ENCODE results near the gene PLD2.
"Not testable (repeated sequence)": the region's sequence is repeated elsewhere in the genome, so short reads cannot be mapped to it uniquely, and the experiment has no call there.

Gene PLD2

DNA sequence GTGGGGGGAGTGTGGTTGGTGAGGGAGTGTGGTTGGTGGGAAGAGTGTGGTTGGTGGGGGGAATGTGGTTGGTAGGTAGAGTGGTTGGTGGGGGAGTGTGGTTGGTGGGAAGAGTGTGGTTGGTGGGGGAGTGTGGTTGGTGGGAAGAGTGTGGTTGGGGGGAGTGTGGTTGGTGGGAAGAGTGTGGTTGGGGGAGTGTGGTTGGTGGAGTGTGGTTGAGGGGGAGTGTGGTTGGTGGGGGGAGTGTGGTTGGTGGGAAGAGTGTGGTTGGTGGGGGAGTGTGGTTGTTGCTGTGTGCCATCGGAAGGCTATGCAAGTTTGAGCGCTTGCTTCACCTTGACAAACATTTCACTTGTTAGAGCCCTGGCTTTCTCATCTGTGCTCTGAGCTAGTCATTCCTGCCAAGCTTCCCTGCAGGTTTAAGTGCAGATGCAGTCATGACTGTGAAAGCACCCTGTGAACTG lies 46.3 kb downstream of the PLD2 start:
- CTCF ChIA-PET, result interaction anchor here (0.9 to 1.2 kb wide), 2 partner anchors 12 to 13 kb away, joined by 3 read pairs; no protein-coding TSS in a partner anchor
- TF ChIP-seq, protein P1, sequence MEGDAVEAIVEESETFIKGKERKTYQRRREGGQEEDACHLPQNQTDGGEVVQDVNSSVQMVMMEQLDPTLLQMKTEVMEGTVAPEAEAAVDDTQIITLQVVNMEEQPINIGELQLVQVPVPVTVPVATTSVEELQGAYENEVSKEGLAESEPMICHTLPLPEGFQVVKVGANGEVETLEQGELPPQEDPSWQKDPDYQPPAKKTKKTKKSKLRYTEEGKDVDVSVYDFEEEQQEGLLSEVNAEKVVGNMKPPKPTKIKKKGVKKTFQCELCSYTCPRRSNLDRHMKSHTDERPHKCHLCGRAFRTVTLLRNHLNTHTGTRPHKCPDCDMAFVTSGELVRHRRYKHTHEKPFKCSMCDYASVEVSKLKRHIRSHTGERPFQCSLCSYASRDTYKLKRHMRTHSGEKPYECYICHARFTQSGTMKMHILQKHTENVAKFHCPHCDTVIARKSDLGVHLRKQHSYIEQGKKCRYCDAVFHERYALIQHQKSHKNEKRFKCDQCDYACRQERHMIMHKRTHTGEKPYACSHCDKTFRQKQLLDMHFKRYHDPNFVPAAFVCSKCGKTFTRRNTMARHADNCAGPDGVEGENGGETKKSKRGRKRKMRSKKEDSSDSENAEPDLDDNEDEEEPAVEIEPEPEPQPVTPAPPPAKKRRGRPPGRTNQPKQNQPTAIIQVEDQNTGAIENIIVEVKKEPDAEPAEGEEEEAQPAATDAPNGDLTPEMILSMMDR (IDR thresholded peaks at IDR 0.05; ENCODE audit: insufficient read depth, low read length, missing control alignments), result no peak
- POLR2A ChIA-PET, result no interaction called here
- no peak overlapping the region for H3K4me3 ChIP-seq (ENCODE audit: low read depth, low read length)
- no peak for DNase-seq (ENCODE audit: low read depth, low spot score)

DNA sequence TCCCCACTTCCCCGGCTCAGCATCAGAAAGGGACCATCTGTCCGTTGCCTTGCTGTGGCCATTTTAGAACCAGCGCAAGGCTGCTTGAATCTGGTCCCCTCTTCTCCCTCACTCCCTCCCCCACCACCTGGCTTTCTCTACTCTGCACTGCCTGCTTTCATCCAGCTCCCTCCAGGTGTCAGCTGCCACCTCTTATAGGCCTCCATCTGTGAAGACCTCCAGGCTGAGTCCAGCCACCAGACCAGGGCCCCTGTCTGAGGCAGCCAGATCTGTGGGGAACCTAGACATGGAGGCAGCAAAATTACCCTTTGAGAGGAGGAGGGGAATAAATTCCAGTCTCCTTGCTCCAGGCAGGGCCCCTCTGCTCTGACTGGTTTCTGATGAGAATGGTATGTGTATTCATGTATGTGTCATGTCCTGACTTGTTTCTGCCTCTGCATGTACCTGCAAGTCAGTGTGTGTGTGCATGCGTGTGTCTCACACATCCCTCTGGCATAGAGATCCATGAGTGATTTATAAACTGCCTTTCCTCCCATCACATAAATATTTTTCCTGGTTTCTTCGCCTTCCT lies 47.2 kb downstream of the PLD2 start:
- no peak for DNase-seq (ENCODE audit: low read depth, low spot score)
- ChIA-PET CTCF (interaction anchor here (0.9 kb wide), 1 partner anchor 11 kb away, joined by 3 read pairs; no protein-coding TSS in a partner anchor), POLR2A (no interaction called here)
- TF ChIP-seq, protein P1 (IDR thresholded peaks at IDR 0.05; ENCODE audit: insufficient read depth, low read length, missing control alignments), result no peak
- H3K4me3 ChIP-seq (ENCODE audit: low read depth, low read length), result no peak overlapping the region

DNA sequence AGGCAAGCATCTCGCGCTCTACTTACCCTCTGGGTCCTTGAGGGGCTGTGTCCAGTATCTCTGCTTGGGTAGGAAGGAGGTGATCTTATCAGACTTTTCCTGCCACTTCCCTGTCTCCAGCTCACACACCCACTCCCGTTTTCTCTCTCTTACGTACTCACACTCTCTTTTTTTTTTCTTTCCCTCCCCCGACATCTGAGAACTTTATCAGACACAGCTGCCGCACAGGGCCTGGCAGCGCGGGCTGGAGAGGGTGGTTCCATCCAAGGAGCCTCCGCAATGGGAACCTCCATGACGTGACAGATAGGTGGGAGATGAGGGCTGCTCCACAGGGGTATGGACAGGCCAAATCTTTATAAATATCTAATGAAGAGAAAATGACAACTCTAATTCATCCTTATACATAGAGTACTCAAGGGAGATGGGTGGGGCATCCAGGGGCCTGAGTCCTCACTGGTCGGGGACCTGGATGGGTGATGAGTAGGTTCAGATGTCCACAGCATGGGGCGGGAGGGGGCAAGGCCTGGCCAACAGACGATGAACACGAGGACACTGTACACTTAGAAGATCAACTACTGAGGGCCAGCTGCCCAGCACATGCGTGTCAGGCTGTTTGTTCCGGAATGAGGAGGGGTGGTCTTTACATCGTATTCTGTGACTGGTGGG lies 49.5 kb downstream of the PLD2 start:
- no peak overlapping the region for H3K4me3 ChIP-seq (ENCODE audit: low read depth, low read length)
- TF ChIP-seq, protein P1 (IDR thresholded peaks at IDR 0.05; ENCODE audit: insufficient read depth, low read length, missing control alignments), result no peak
- POLR2A ChIA-PET, result no interaction called here
- no peak for DNase-seq (ENCODE audit: low read depth, low spot score)
- CTCF ChIA-PET, result interaction anchor here (1.5 kb wide), 1 partner anchor 66 kb away, joined by 4 read pairs; no protein-coding TSS in a partner anchor

DNA sequence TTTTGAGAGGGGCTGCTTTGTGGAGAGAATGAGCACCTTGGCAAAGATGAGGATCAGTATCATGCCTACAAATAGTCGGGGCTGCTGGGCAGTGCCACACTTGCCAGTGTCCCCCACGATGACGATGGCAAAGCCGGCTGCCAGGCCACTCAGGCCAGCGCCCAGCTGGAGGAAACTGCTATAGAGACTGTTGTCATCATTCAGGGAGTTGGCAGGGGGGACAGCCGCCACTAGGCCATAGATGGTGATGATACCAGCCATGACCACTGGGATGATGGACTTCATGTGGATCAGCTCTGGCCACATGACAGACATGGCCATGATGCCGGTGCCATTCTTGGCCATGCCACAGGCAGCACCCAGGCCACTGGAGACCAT lies 50.0 kb downstream of the PLD2 start:
- POLR2A ChIA-PET, result no interaction called here
- no peak for DNase-seq (ENCODE audit: low read depth, low spot score)
- TF ChIP-seq, protein P1 (IDR thresholded peaks at IDR 0.05; ENCODE audit: insufficient read depth, low read length, missing control alignments), result no peak
- no peak overlapping the region for H3K4me3 ChIP-seq (ENCODE audit: low read depth, low read length)
- CTCF ChIA-PET, result interaction anchor here (1.5 kb wide), 1 partner anchor 67 kb away, joined by 4 read pairs; no protein-coding TSS in a partner anchor

DNA sequence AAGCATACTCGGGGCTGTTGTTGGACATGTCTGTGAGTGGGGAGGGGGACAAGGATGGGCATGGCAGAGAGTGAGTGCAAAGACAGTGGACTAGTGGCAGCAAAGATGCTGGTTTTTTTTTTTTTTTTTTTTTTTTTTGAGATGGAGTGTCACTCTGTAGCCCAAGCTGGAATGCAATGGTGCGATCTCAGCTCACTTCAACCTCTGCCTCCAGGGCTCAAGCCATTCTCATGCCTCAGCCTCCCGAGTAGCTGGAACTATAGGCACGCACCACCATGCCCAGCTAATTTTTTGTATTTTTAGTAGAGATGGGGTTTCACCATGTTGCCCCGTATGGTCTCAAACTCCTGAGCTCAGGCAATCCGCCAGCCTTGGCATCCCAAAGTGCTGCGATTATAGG lies 50.4 kb downstream of the PLD2 start:
- DNase-seq (ENCODE audit: low read depth, low spot score); H3K4me3 ChIP-seq (ENCODE audit: low read depth, low read length); POLR2A ChIA-PET: not testable (repeated sequence)
- CTCF ChIA-PET, result interaction anchor here (0.8 to 1.5 kb wide), 4 partner anchors 8 to 67 kb away, joined by 3 to 5 read pairs (median 4); no protein-coding TSS in a partner anchor

DNA sequence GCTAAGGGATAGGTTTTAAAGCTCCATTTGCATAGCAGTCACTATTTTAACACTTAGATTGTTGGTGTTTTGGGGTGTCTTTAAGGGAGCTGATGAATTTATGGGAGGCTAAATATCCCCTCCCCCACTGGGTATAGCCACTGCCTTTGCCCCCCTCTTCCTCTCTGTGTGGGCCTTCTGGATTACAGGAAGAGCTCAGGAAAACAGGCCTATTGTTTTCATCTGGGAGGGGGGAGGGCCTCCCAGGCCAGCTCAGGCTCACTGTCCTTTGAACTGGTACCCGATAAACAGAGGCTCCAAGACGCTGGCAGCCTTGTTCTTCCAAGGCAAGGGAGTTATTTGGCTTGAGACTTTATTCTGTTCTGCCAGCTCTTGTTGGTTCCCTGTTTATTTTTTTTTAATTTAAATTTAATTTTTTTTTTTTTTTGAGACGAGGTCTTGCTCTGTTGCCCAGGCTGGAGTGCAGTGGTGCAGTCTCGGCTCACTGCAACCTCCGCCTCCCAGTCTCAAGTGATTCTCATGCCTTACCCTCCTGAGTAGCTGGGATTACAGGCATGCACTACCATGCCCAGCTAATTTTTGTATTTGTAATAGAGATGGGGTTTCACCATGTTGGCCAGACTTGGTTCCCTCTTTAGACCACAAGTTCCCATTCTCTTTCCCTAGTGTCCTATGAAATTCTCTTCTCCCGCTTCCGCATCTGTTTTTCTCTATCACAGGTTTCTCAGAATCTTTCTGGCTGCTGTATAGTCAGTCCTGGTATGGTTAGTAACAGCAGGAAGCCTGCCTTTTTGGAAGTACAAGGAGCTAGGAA lies 51.3 kb downstream of the PLD2 start:
- TF ChIP-seq, protein P1 (IDR thresholded peaks at IDR 0.05; ENCODE audit: insufficient read depth, low read length, missing control alignments), result no peak
- ChIA-PET CTCF (interaction anchor here (0.6 to 1.5 kb wide), 8 partner anchors 9 to 293 kb away, joined by 3 to 6 read pairs (median 3); no protein-coding TSS in a partner anchor), POLR2A (no interaction called here)
- no peak overlapping the region for H3K4me3 ChIP-seq (ENCODE audit: low read depth, low read length)
- no peak for DNase-seq (ENCODE audit: low read depth, low spot score)

All from AG04449 (cell line).